Lung (tissue), 12 donors: ENCODE results near the gene CIC. TPM values are rescaled to one million over a fixed set of nuclear protein-coding genes. Genes with fewer than 3 reads are reported as not detected.

ENCODE experiments used
- ATAC-seq: fragments of 200-7000 bp; cut with Tn5 transposase; one replicate; pipeline ENCODE4 v1.9.1; 2020; ENCODE audit warnings: moderate number of reproducible peaks; ENCODE audit not compliant: insufficient read depth, low FRiP score
- DNase-seq, 3 donors: peaks; one replicate each; pipeline ENCODE4 v3.0.0-alpha.2; 2013 to 2017
- H3K27ac ChIP-seq, 2 donors: one replicate each; pipeline ENCODE4 v1.5.1; 2013; ENCODE audit warnings: mild to moderate bottlenecking in 2 of 2, moderate library complexity in 2 of 2, control low read depth in 1 of 2, inconsistent platforms in 1 of 2, low read depth in 1 of 2, low read length in 1 of 2
- H3K27me3 ChIP-seq, 3 donors: one replicate each; pipeline ENCODE4 v1.5.1; 2013; ENCODE audit warnings: low read length in 2 of 3; ENCODE audit not compliant: control insufficient read depth in 3 of 3, insufficient read depth in 3 of 3
- H3K36me3 ChIP-seq, 4 donors: one replicate each; pipeline ENCODE4 v1.5.1; 2013; ENCODE audit warnings: low read length in 4 of 4, mild to moderate bottlenecking in 1 of 4, moderate library complexity in 1 of 4; ENCODE audit not compliant: control insufficient read depth in 4 of 4, insufficient read depth in 4 of 4
- H3K4me1 ChIP-seq, 5 donors: one replicate each; pipeline ENCODE4 v1.5.1; 2013; ENCODE audit warnings: low read length in 5 of 5, mild to moderate bottlenecking in 2 of 5, moderate library complexity in 1 of 5; ENCODE audit not compliant: control insufficient read depth in 5 of 5, insufficient read depth in 5 of 5
- H3K4me3 ChIP-seq: one replicate; pipeline ENCODE4 v1.5.1; 2013; ENCODE audit warnings: mild to moderate bottlenecking, control low read depth, moderate library complexity
- H3K9ac ChIP-seq, 2 donors: one replicate each; pipeline ENCODE4 v1.5.1; 2013; ENCODE audit warnings: low read length in 2 of 2, control low read depth in 1 of 2; ENCODE audit not compliant: insufficient read depth in 1 of 2
- H3K9me3 ChIP-seq, 4 donors: one replicate each; pipeline ENCODE4 v1.5.1; 2013; ENCODE audit warnings: low read length in 3 of 4, mild to moderate bottlenecking in 1 of 4, moderate library complexity in 1 of 4; ENCODE audit not compliant: control insufficient read depth in 4 of 4, insufficient read depth in 3 of 4
- CTCF ChIP-seq: IDR thresholded peaks from 2 replicates; pipeline ENCODE4 v1.5.1; 2012; ENCODE audit warnings: mild to moderate bottlenecking; ENCODE audit errors: control extremely low read depth, extremely low read depth
- WGBS, 2 donors: extraction: QIAGEN DNeasy Blood & Tissue Kit; methylation state at CpG; one replicate each; pipeline ENCODE4 v1.1.7; 2013; 5-methylcytosine and 5-hydroxymethylcytosine counted together
- polyA plus RNA-seq, 2 donors: library from polyadenylated mRNA; stranded (reverse); fragments of 200-250 nt; gene quantifications; one replicate each; pipeline ENCODE4 v1.2.1, GENCODE V29; 2013
- total RNA-seq, 2 donors: library from RNA; depleted of rRNA in 1 of 2; stranded (reverse); fragments of >200 nt in 1 of 2; gene quantifications; one replicate each; pipeline ENCODE4 v1.2.1, GENCODE V29; 2014 to 2021
- donor health status: control.
- donor health status: control.
- donor health status: Bipolar disorder and iron deficiency.
- donor health status: healthy.
- donor health status: DM: yes; HTN: yes; CAD: no.

Gene CIC
- total and polyA plus RNA-seq, 4 donors: 31.2 to 84.5 (median 40.6) TPM

GRCh38 chr19:42293540-42293939 lies 24.5 kb downstream of the CIC start:
- no peak overlapping the region for H3K9ac ChIP-seq
- no peaks in the 10 kb centered on the region for H3K4me1 ChIP-seq
- H3K27me3 ChIP-seq: no peaks in the 10 kb centered on the region
- H3K36me3 ChIP-seq: peaks cover 10 to 71% (median 33%) of the 10 kb centered on the region in 4 donors
- DNase-seq (no peak), ATAC-seq (no peak)
- no peak overlapping the region for H3K27ac ChIP-seq
- H3K4me3 ChIP-seq: no peak overlapping the region
- no peaks in the 10 kb centered on the region for H3K9me3 ChIP-seq
- WGBS, 2 donors: 90 to 91% methylated on average over 17 of the region's 17 CpGs
- TF ChIP-seq CTCF: no peak

- Histone ChIP-seq H3K9me3 (no peaks in the 10 kb centered on the region), H3K9ac (no peak overlapping the region), H3K27ac (no peak overlapping the region), H3K4me1 (no peaks in the 10 kb centered on the region), H3K4me3 (no peak overlapping the region), H3K36me3 (peaks cover 10 to 67% (median 32%) of the 10 kb centered on the region in 4 donors), H3K27me3 (no peaks in the 10 kb centered on the region)
- DNase-seq (no peak), ATAC-seq (no peak)
- TF ChIP-seq CTCF: no peak
- WGBS, 2 donors: 94 to 95% methylated on average over 13 to 15 of the region's 15 CpGs
Observed at GRCh38 chr19:42293948-42294347, 24.9 kb downstream of the CIC start.

- Histone ChIP-seq H3K4me3 (no peak overlapping the region), H3K4me1 (no peaks in the 10 kb centered on the region), H3K36me3 (peaks cover 10 to 60% (median 28%) of the 10 kb centered on the region in 4 donors), H3K27ac (no peak overlapping the region), H3K27me3 (no peaks in the 10 kb centered on the region), H3K9me3 (no peaks in the 10 kb centered on the region), H3K9ac (no peak overlapping the region)
- WGBS, 2 donors: 84 to 85% methylated on average over 24 of the region's 24 CpGs
- no peak for DNase-seq
- no peak for TF ChIP-seq CTCF
- no peak for ATAC-seq
Observed at GRCh38 chr19:42294471-42295137, 25.6 kb downstream of the CIC start.

GRCh38 chr19:42295342-42295741 lies 26.3 kb downstream of the CIC start:
- 76 to 85% methylated on average over 5 of the region's 5 CpGs for WGBS, 2 donors
- no peak overlapping the region for H3K27ac ChIP-seq
- no peaks in the 10 kb centered on the region for H3K27me3 ChIP-seq

More at GRCh38 chr19:42295342-42295741, 26.3 kb downstream of the CIC start:
- no peak for ATAC-seq
- no peak overlapping the region for H3K4me3 ChIP-seq
- DNase-seq: no peak
- no peak for TF ChIP-seq CTCF
- peaks cover 10 to 53% (median 25%) of the 10 kb centered on the region in 4 donors for H3K36me3 ChIP-seq
- H3K9ac ChIP-seq: no peak overlapping the region
- no peaks in the 10 kb centered on the region for H3K4me1 ChIP-seq
- H3K9me3 ChIP-seq: no peaks in the 10 kb centered on the region
